GM13977 (cell line): Measurements from ENCODE around the gene NEUROD2.

Source experiments
- DNase-seq: peaks from one replicate; pipeline ENCODE4 v3.0.0; 2012; ENCODE audit warnings: low spot score
- CTCF ChIP-seq: IDR thresholded peaks from 2 replicates; pipeline ENCODE4 v1.5.1; 2012; ENCODE audit warnings: mild to moderate bottlenecking, control low read depth; ENCODE audit not compliant: insufficient read depth; ENCODE audit errors: extremely low read depth, missing control alignments
- in situ Hi-C: fragments of 300-500 bp; cut with MboI; formaldehyde crosslinking; loops from one replicate; pipeline ENCODE4 v1.12.0; 2022; ENCODE audit warnings: low sequenced_read_pairs, low pct_unique_long_range_greater_than_20kb, mixed read lengths, inconsistent platforms; ENCODE audit not compliant: unreplicated experiment

The NEUROD2 gene

GRCh38 chr17:39599665-39600231 is 8.0 kb downstream of the NEUROD2 start:
- TF ChIP-seq CTCF: no peak
- DNase-seq: no peak
- in situ Hi-C loops: no loop called here

DNA sequence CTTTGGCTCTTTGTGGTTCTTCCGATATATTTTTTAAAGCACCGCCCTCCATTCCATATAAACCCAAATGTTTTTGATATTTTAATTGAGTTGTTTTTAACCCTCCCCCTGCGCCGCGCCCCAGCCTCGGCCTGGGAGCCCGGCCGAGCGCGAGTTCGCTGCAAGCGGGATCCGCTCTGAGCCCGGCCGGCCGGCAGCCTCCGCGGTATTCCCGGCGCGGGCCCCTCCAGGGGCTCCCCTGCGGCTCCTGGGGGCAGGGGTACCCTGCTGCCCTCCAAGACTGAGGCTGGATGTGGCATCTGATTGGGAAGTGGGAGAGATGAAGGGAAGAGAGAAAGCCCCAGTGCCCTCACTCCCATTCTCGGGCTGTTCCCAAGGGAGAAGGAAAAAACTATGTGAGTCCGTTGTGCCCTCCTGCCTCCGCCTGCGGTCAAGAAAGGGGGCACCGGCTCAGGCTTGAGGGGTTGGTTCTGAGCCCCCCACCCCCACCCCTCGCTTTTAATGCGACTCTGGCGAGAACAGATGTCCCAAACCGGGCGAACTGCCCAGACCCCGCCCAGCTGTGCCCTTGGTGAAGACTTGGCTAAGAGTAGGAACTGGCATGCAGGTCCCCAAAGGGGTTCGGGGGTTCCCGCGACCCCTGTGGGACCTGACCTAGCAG is 8.6 kb downstream of the NEUROD2 start:
- TF ChIP-seq CTCF: no peak
- in situ Hi-C loops: no loop called here
- no peak for DNase-seq

DNA sequence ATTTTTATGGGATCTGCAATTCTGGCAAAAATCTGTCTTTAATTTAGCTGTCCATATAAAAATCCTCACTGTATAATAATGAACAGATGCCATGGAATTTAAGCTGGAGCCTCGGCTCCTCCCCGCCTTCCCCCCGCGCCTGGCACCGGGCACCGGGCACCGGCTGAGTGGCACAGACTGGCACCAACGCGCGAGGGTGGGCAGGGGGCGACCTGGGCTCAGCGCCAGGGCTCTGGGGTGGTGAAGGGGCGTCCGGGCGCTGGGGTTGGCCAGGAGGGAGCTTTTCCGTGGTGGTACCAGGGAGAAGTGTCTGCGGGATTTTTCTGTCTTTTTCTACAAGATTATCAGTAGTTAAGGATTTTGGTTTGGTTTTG is 9.1 kb downstream of the NEUROD2 start:
- no peak for TF ChIP-seq CTCF
- no peak for DNase-seq
- in situ Hi-C loops: no loop called here

DNA sequence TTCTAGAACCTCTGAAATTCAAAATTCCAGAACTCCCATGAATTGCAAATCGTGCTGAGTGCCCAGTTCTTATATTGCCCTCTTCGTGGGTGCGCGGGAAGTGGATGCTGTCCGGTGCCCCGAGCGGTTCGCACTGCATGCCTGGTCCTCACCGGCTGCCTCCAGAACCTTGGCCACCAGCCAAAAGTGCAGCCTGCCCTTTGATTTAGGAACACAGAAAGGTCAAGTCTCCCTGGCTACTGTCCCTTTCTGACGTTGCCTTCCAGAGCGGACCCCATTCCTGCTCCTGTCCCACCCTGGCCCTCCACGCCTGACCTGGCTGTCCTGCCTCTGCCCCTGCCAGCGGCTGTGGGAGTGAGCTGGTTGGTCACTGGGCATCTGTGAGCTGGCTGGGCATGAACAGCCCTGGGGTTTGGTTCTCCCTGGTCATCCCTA is 9.7 kb downstream of the NEUROD2 start:
- DNase-seq: no peak
- in situ Hi-C loops: no loop called here
- TF ChIP-seq CTCF: no peak

DNA sequence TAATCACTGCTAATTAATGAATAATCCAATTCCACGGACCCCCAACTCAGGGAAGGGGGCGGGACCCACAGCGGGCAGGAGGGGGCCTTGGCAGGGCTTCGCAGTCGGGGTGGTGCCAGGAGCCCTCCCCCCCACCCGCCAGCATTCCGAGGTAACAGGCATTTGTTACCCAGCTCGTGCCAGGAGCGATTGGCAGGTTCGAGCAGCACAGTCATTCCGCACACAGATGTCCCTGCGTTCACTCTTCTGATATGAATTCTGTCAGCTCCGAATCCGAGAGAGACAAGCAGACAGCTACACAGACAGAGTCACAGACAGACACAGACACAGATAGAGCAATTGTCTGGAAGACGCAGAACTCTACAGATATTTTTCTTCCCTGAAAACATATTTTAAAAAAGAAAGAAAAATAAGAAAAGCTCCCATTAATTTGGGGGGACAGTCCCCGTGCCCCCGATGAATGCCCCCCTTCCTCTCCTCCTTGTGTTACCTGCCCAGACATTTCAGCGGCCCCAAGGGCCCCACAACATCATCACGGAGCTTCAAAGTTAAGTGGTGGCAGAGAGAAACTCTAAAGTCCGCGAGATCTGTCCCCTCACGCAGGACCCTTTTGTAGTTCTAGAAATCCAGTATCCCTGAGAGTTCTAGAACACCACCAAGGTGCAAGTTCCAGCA is 10.2 kb downstream of the NEUROD2 start:
- no peak for DNase-seq
- no peak for TF ChIP-seq CTCF
- in situ Hi-C loops: no loop called here

DNA sequence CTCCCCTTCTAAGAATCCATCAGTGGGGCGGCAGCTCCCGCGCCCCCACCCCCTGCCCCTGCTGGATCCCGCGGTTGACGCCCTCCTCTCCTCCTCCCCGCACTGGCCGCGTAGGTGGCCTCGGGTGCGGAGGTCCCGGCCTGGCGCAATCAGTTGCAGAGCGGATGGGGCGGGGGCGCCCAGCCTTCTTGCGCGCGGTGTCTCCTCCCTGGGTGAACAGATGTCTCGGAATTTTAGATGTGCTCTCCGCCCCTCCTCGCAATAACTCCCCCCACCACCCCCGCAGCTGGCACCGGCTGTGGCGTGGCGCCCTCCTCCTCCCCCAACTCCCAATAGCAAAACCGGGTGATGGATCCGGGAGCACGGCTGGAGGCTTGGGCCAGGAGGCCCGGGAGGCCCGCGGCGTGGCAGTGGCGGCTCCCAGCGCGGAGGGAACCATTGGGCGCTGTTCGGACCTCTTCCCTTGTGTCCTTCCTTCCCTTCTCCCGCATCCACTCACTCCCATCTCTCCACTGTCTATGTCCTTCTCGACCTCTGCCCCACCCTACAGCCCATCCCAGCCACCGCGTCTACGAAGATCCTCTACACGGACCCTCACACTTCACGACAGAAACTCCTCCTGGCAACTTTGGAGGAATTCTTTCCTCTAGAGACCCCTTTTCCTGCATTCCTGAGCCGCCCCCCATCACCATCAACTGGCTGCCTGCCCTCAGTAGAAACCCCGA is 11.0 kb downstream of the NEUROD2 start:
- no peak for DNase-seq
- TF ChIP-seq CTCF: no peak
- in situ Hi-C loops: no loop called here
